Measurements from ENCODE around the gene APOBEC3F. TPM values are rescaled to one million over a fixed set of nuclear protein-coding genes. Genes with fewer than 3 reads are reported as not detected.
"Not testable (repeated sequence)": the region's sequence is repeated elsewhere in the genome, so short reads cannot be mapped to it uniquely, and the experiment has no call there.

Gene APOBEC3F
- total and polyA plus RNA-seq, 5 donors: 5.1 to 14.9 (median 11.7) TPM

DNA sequence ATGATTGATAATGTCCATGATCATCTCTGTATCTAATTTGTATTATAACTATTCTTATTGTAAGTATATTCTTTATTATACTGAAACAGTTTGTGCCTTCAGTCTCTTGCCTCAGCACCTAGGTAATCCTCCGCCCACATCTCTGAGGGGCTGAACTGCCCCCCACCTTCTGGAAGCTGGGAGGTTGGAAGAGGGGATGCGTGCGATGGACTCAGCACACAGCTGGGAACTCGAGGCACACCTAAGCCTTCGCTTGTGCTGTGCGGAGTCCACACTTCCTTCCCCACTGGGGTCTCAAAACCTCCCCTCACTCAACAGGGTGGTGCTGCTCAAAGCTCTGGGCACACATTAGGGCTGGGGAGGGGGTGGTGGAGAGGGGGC lies 27.1 kb upstream of the APOBEC3F start:
- not testable (repeated sequence) for DNase-seq; ATAC-seq; H3K27me3 ChIP-seq (ENCODE audit: control insufficient read depth, insufficient read depth); H3K9me3 ChIP-seq (ENCODE audit: control insufficient read depth, low read length); H3K27ac ChIP-seq (ENCODE audit: low read length); H3K4me1 ChIP-seq (ENCODE audit: control insufficient read depth, insufficient read depth, low read length)
- intact Hi-C loops (cut with DNase I): loop anchor here in 1 of 4 donors (10.0 kb wide), 1 partner anchor 111 kb away; no protein-coding TSS in a partner anchor
- H3K4me3 ChIP-seq (ENCODE audit: low read length): peak overlapping the region; percentile 60
- 69% methylated on average over 6 of the region's 6 CpGs for WGBS

DNA sequence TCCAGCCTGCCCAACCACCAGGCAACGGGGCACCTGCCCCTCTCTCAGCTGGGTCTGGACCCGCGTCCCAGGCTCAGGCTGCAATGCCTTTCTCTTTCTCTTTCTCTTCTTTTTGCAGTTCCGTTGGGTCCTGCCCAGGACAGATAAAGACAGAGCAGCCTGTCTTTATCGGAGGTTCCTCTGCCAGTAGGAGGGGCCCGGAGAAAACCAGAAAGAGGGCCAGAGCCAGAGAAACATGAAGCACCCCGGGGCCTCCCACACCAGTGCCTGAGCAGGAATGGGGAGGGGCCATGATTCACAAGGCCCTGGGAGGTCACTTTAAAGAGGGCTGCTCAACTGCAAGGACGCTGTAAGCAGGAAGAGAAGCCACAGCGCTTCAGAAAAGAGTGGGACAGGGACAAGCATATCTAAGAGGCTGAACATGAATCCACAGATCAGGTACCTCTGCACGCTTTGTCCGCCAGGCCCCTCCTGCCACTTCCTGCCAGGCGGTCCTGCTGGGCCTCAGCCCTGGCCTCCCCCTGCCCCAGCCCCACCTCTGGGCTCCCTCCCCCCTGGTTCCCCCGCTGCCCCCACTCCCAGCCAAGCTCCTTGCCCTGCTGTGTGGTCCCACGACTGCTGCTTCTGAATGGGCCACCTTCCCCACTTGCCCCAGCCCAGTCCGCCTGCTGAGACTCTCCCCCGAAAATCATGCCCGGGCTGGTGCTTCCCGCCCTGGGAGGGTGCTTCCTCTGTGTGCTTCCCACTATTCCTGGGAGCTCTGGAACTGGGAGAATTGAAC lies 26.5 kb upstream of the APOBEC3F start, which contains the start of gene APOBEC3C:
Gene APOBEC3C (plus strand): TSS at position 316 of the 781 bp plus-strand sequence. CDS start 106 bp downstream, at position 422.
- no peaks in the 10 kb centered on the region for H3K27me3 ChIP-seq (ENCODE audit: control insufficient read depth, insufficient read depth)
- peak within 1 kb of the TSS; percentile 60 for H3K4me3 ChIP-seq (ENCODE audit: low read length)
- ATAC-seq: peak; percentile 96 to 97
- intact Hi-C loops (cut with DNase I): loop anchor here in 1 of 4 donors (10.0 kb wide), 1 partner anchor 111 kb away; no protein-coding TSS in a partner anchor
- H3K9me3 ChIP-seq (ENCODE audit: control insufficient read depth, low read length): no peaks in the 10 kb centered on the region
- peak; percentile 81 to 90 (median 87) for DNase-seq
- H3K4me1 ChIP-seq (ENCODE audit: control insufficient read depth, insufficient read depth, low read length): no peaks in the 10 kb centered on the region
- peak within 1 kb of the TSS; percentile 77 for H3K27ac ChIP-seq (ENCODE audit: low read length)
- WGBS: 2% methylated on average over 18 of the region's 18 CpGs

DNA sequence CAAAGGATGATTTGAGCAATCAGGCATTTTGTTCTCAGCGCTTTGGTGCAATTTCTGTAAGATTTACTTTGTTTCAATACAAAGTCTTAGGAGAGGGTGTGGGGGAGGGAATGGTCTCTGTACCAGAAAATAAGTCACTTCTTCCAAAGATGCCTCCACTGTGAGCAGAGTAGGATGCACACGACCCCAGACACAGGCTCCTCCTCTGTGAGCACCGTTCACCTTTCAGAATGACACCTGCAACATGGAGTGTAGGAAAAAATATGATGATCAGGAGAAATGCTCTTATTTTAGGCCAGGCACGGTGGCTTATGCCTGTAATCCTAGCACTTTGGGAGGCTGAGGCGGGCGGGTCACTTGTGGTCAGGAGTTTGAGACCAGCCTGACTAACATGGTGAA lies 25.9 kb upstream of the APOBEC3F start:
- peak in 1 of 2 donors; percentile 7 for ATAC-seq
- H3K27me3 ChIP-seq (ENCODE audit: control insufficient read depth, insufficient read depth); DNase-seq; H3K9me3 ChIP-seq (ENCODE audit: control insufficient read depth, low read length); H3K4me1 ChIP-seq (ENCODE audit: control insufficient read depth, insufficient read depth, low read length): not testable (repeated sequence)
- 45% methylated on average over 6 of the region's 6 CpGs for WGBS
- peak overlapping the region; percentile 60 for H3K4me3 ChIP-seq (ENCODE audit: low read length)
- intact Hi-C loops (cut with DNase I): loop anchor here in 1 of 4 donors (10.0 kb wide), 1 partner anchor 110 kb away; no protein-coding TSS in a partner anchor
- peak overlapping the region; percentile 0 for H3K27ac ChIP-seq (ENCODE audit: low read length)

DNA sequence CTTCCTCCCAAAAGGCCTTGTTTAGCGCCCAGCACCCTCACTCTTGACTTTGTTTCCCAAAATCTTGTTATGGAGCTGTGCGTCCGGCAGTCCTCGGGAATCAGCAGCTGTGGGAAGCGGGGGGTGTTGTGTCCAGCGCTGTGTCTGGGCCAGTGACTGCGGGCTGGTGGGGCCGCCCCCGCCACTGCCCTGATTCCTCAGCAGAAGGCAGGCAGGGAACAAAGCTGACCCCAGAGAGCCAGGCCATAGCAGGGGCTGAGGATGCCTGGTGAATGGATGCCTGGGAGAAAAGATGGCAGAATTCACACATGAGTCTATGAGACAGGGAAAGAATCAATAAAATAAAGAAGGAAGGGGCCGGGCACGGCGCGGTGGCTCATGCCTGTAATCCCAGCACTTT lies 24.1 kb upstream of the APOBEC3F start:
- Histone ChIP-seq H3K27me3 (ENCODE audit: control insufficient read depth, insufficient read depth) (no peaks in the 10 kb centered on the region), H3K4me1 (ENCODE audit: control insufficient read depth, insufficient read depth, low read length) (no peaks in the 10 kb centered on the region), H3K9me3 (ENCODE audit: control insufficient read depth, low read length) (no peaks in the 10 kb centered on the region), H3K4me3 (ENCODE audit: low read length) (no peak overlapping the region), H3K27ac (ENCODE audit: low read length) (no peak overlapping the region)
- intact Hi-C loops (cut with DNase I): loop anchor here in 1 of 4 donors (10.0 kb wide), 1 partner anchor 108 kb away; no protein-coding TSS in a partner anchor
- no peak for ATAC-seq
- DNase-seq: no peak
- WGBS: 96% methylated on average over 13 of the region's 13 CpGs

DNA sequence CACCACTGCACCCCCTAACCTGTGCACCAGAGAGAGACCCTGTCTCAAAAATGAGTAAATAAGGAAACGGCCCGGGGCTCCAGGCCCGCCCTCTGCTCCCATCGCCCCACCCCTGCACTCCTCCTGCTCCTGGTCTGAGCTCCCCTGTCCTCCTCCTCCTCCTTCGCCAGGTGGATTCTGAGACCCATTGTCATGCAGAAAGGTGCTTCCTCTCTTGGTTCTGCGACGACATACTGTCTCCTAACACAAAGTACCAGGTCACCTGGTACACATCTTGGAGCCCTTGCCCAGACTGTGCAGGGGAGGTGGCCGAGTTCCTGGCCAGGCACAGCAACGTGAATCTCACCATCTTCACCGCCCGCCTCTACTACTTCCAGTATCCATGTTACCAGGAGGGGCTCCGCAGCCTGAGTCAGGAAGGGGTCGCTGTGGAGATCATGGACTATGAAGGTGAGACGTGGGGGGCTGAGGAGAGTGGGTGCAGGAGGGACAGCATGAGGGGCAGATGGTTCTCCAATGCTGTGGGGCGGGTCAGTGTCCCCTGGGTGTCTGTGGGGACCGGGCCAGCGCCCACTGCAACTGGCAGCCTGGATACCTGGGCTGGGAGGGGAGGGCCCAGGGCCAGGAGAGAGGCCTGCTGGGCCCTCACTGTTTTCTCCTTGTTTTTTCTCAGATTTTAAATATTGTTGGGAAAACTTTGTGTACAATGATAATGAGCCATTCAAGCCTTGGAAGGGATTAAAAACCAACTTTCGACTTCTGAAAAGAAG lies 22.9 kb upstream of the APOBEC3F start:
- intact Hi-C loops (cut with DNase I): loop anchor here in 1 of 4 donors (10.0 kb wide), 1 partner anchor 107 kb away; no protein-coding TSS in a partner anchor
- no peaks in the 10 kb centered on the region for H3K9me3 ChIP-seq (ENCODE audit: control insufficient read depth, low read length)
- ATAC-seq: no peak
- no peaks in the 10 kb centered on the region for H3K4me1 ChIP-seq (ENCODE audit: control insufficient read depth, insufficient read depth, low read length)
- H3K27ac ChIP-seq (ENCODE audit: low read length): no peak overlapping the region
- DNase-seq: no peak
- no peaks in the 10 kb centered on the region for H3K27me3 ChIP-seq (ENCODE audit: control insufficient read depth, insufficient read depth)
- WGBS: 83% methylated on average over 18 of the region's 18 CpGs
- no peak overlapping the region for H3K4me3 ChIP-seq (ENCODE audit: low read length)

DNA sequence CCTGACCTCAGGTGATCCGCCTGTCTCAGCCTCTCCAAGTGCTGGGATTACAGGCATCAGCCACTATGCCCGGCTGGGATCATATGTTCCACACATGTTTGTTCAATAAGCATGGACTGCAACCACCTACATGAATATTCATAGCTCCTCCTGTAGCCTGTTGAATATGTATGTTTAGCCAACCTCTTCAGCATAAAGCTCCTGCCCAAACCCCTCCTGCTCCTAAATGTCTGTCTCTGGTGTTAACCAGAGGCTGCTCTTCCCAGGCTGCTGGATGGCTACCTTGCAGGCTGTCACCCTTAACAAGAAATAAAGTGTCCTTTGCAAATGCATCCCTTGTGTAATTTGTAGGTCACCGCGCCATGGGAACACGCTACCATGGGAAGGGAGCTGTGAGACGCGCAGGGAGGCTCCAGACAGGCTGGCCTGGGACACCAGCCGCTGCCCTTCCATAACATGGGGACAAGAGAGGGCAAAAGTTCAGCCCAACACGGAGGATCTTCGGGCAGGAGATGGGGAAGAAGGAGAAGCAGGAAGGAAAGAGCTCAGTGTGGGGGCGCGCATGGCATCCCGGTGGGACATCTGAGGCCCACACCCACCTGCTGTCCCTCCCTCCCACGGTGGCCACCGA lies 20.5 kb upstream of the APOBEC3F start:
- H3K9me3 ChIP-seq (ENCODE audit: control insufficient read depth, low read length); H3K4me3 ChIP-seq (ENCODE audit: low read length); H3K27ac ChIP-seq (ENCODE audit: low read length); intact Hi-C loops (cut with DNase I); H3K4me1 ChIP-seq (ENCODE audit: control insufficient read depth, insufficient read depth, low read length); DNase-seq; H3K27me3 ChIP-seq (ENCODE audit: control insufficient read depth, insufficient read depth): not testable (repeated sequence)
- WGBS: 34% methylated on average over 15 of the region's 15 CpGs
- ATAC-seq: peak; percentile 1 to 4

DNA sequence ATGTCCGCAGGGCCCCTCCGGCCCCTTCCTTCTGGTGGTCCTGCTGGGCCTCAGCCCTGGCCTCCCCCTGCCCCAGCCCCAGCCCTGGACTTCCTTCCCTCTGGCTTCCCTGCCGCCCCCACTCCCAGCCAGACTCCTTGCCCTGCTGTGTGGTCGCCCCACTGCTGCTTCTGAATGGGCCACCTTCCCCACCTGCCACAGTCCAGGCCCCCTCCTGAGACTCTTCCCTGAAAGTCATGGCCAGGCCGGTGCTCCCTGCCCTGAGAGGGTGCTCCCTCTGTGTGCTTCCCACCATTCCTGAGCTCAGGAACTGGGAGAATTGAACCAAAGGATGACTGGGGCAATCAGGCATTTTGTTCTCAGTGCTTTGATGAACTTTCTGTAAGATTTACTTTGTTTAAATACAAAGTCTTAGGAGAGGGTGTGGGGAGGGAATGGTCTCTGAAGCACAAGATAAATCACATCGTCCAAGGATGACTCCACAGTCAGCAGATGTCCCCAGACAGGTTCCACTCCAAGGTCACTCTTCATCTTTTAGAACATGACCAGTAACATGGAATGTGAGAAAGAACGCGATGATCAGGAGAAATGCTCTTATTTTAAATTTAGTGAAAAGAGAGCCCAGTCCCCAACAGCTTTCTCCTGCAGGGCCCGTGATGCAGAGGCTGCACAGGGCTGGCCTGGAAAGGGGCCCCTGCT lies 19.0 kb upstream of the APOBEC3F start:
- Histone ChIP-seq H3K27ac (ENCODE audit: low read length) (peak overlapping the region; percentile 13), H3K4me1 (ENCODE audit: control insufficient read depth, insufficient read depth, low read length) (no peaks in the 10 kb centered on the region), H3K4me3 (ENCODE audit: low read length) (peak overlapping the region; percentile 5), H3K9me3 (ENCODE audit: control insufficient read depth, low read length) (no peaks in the 10 kb centered on the region), H3K27me3 (ENCODE audit: control insufficient read depth, insufficient read depth) (no peaks in the 10 kb centered on the region)
- intact Hi-C loops (cut with DNase I): no loop called here
- WGBS: 53% methylated on average over 9 of the region's 9 CpGs
- ATAC-seq: peak; percentile 4 to 21
- DNase-seq: peak in 1 of 3 donors; percentile 66

DNA sequence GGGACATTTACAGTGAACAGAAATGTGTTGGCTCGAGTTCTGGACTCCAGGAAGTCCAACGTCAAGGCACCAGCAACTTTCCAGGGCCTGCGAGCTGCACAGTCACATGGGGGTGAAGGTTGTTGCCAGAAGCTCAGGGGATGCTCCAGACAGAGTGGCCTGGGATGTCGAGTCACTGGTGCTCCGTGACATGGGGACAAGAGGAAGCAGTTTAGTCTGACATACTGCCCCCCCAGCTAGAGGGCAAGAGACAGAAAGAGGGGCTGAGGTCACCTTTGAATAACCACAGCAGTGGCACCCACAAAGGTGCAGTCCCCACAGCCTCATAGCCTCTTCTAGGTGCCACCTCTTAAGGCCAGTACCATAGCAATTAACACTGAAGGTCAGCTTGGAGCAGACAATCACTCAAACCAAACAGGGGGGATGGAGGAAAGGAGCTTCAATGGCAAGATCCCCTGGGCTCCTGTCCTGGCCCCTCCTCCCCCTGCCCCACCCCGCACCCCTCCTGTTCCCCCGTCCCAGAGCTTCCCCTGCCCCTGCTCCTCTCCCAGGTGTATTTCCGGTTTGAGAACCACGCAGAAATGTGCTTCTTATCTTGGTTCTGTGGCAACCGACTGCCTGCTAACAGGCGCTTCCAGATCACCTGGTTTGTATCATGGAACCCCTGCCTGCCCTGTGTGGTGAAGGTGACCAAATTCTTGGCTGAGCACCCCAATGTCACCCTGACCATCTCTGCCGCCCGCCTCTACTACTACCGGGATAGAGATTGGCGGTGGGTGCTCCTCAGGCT lies 15.9 kb upstream of the APOBEC3F start:
- Histone ChIP-seq H3K4me1 (ENCODE audit: control insufficient read depth, insufficient read depth, low read length) (no peaks in the 10 kb centered on the region), H3K27me3 (ENCODE audit: control insufficient read depth, insufficient read depth) (no peaks in the 10 kb centered on the region), H3K9me3 (ENCODE audit: control insufficient read depth, low read length) (no peaks in the 10 kb centered on the region), H3K27ac (ENCODE audit: low read length) (no peak overlapping the region), H3K4me3 (ENCODE audit: low read length) (no peak overlapping the region)
- intact Hi-C loops (cut with DNase I): no loop called here
- WGBS: 75% methylated on average over 15 of the region's 15 CpGs
- DNase-seq (peak in 1 of 3 donors; percentile 18), ATAC-seq (no peak)

DNA sequence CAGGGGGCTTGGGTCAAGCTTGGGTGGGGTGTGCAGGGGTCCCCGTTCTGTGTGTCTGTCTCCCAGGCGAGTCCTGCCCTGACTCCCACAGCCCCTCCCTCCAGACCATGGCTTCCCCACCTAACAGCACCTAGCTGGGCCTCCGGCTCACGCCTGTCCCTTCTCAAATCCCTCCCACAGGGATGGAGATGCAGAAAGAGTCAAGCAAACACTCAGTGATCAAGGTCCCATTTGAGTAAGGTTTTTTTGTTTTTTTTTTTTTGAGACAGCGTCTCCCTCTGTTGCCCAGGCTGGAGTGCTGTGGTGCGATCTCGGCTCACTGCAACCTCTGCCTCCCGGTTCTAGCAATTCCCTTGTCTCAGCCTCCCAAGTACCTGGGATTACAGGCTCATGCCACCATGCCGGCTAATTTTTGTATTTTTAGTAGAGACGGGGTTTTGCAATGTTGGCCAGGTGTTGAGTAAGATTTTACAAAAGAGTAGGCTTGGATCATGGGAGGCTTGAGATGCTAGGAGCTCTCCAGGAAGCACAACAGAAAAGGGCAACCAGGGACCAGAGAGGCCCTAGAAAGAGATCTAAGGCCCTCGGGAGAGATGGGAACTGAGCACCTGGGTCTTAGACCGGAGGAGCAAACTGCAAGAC lies 14.0 kb upstream of the APOBEC3F start:
- H3K9me3 ChIP-seq (ENCODE audit: control insufficient read depth, low read length): no peaks in the 10 kb centered on the region
- H3K27ac ChIP-seq (ENCODE audit: low read length): no peak overlapping the region
- intact Hi-C loops (cut with DNase I): no loop called here
- 90% methylated on average over 12 of the region's 12 CpGs for WGBS
- no peak overlapping the region for H3K4me3 ChIP-seq (ENCODE audit: low read length)
- no peaks in the 10 kb centered on the region for H3K4me1 ChIP-seq (ENCODE audit: control insufficient read depth, insufficient read depth, low read length)
- ATAC-seq (no peak), DNase-seq (peak in 1 of 3 donors; percentile 42)
- H3K27me3 ChIP-seq (ENCODE audit: control insufficient read depth, insufficient read depth): no peaks in the 10 kb centered on the region
